D721Med (cell line): ENCODE measurements around the gene EXOSC3.
"Not testable (repeated sequence)": the region's sequence is repeated elsewhere in the genome, so short reads cannot be mapped to it uniquely, and the experiment has no call there.

Source experiments
- DNase-seq: peaks from one replicate; pipeline ENCODE4 v3.0.0; 2011; ENCODE audit warnings: low spot score; ENCODE audit not compliant: insufficient read length
- FAIRE-seq: peaks from 2 replicates; lab custom pipeline; 2011; peaks lifted over from hg19 to GRCh38; lab: Jason Lieb, UNC
- TF ChIP-seq, protein P1 (sequence below): IDR thresholded peaks from 2 replicates; pipeline ENCODE4 v1.5.1; 2012; ENCODE audit warnings: mild to moderate bottlenecking, control low read depth; ENCODE audit not compliant: insufficient read depth; ENCODE audit errors: missing control alignments

Gene EXOSC3

DNA sequence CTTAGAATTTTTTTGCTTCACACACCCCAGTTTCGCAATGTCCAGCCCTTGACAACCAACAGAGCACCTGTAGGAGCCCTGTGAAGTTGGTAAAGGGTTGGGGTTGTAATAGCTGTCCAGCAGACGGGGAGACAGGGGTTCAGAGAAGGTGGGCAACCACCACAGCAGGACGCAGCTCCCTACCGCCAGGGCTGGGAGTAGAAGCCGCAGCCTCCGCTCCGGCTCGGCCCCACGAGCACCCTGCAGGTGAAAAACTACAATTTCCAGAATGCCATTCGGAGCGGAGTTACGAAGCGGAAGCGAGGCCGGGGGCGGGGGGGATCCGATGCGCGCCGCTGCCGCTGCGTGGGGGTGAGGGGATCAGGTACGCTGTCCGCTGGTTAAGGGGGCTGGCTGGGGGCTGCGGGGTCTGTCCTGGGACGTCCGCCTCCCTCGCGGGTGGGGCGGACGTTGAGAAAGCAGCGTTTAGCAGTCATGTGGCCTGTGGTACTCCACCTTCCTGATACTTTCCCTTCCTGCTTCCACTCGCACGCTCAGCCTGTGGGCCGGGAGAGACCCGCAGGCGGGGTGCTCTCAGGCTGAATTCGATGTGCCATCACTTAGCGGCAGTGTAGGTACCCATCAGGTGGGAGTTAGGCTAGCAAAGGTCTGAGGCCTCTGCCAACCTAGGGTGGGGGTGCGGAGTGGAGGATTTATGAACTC is 31.2 kb downstream of the EXOSC3 start, which contains the start of gene TRMT10B:
TRMT10B (plus strand) TSS at position 317 of the 702 bp plus-strand sequence. CDS start 8,127 bp downstream, outside the sequence.
- TF ChIP-seq, protein P1, sequence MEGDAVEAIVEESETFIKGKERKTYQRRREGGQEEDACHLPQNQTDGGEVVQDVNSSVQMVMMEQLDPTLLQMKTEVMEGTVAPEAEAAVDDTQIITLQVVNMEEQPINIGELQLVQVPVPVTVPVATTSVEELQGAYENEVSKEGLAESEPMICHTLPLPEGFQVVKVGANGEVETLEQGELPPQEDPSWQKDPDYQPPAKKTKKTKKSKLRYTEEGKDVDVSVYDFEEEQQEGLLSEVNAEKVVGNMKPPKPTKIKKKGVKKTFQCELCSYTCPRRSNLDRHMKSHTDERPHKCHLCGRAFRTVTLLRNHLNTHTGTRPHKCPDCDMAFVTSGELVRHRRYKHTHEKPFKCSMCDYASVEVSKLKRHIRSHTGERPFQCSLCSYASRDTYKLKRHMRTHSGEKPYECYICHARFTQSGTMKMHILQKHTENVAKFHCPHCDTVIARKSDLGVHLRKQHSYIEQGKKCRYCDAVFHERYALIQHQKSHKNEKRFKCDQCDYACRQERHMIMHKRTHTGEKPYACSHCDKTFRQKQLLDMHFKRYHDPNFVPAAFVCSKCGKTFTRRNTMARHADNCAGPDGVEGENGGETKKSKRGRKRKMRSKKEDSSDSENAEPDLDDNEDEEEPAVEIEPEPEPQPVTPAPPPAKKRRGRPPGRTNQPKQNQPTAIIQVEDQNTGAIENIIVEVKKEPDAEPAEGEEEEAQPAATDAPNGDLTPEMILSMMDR, result no peak
- DNase-seq (peak; percentile 92), FAIRE-seq (no peak)

GRCh38 chr9:37752642-37753488 is 32.0 kb downstream of the EXOSC3 start:
- FAIRE-seq, result no peak

GRCh38 chr9:37752112-37752511 is 32.8 kb downstream of the EXOSC3 start:
- FAIRE-seq, DNase-seq: not testable (repeated sequence)

More at GRCh38 chr9:37752642-37753488, 32.0 kb downstream of the EXOSC3 start:
- no peak for DNase-seq
- TF ChIP-seq, protein P1, result no peak

DNA sequence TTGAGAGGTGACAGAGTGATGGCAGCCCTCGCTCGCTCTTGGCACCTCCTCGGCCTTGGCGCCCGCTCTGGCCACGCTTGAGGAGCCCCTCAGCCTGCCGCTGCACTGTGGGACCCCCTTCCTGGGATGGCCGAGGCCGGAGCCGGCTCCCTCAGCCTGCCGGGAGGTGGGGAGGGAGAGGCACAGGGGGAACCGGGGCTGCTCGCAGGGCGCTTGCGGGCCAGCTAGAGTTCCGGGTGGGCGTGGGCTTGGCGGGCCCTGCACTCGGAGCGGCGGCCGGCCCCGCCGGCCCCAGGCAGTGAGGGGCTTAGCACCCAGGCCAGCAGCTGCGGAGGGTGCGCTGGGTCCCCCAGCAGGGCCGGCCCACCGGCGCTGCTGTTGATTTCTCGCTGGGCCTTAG is 33.2 kb downstream of the EXOSC3 start:
- not testable (repeated sequence) for FAIRE-seq, DNase-seq

DNA sequence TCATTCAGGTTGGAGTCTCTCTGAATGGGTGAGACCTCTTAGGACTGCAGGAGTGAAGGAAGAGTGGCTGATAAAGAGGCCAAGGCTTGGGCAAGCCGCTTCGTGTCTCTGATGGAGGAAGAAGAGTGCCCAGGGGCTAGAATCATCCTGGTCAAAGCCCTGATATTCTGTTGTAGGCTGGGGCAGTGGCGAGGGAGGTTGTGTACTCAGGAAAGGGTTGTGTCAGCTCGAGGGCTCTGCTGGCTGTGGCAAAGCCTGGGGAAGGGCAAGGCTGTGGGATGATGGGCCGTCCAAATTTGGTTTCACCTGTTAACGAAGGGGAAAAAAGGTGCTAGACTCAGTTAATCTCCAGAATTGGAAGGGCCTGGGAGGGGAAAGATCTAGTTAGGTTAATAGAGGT is 33.7 kb downstream of the EXOSC3 start:
- no peak for FAIRE-seq
- TF ChIP-seq, protein P1, result no peak
- DNase-seq, result no peak

DNA sequence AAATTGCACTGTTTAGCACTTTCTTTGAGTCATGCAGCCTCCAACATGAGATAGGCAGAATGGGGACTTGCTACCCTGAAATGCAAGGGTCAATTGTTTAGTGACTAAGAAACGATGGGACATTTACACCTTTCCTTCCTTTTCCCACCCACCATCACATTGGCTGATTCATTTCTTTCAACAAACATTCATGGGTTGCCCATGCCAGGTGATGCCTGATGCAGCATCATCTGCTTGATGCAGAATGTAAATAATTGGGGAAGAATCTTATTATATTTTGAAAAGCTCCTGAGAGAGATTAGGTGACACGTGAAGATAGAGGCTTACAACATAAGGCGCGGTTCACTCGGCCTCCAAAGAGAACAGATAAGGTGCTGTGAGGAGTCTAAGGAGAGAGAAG is 35.7 kb downstream of the EXOSC3 start:
- TF ChIP-seq, protein P1, result no peak
- FAIRE-seq (no peak), DNase-seq (no peak)

DNA sequence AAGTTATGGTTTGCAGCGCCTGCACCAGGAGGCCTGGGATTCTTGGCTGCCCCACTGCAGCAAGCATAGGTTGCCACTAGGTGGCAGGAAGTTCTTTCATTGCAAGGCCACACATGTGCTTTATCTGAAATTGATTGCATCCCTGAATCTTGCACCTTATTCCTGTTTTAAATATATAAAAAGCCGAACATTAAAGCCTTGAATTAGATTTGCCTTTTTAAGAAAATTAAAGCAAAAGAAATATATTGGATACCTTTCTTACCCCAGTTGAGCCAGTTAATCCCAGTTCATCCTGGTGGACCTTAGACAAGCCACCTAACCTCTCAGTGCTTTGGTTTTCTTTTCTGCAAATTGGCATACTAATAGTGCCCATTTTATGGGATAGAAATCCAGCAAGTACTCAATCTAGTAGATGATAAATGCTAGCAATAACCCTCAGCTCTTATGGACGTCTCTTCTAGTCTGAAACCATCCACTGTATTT is 37.6 kb downstream of the EXOSC3 start:
- DNase-seq (no peak), FAIRE-seq (peak; percentile 74)
- TF ChIP-seq, protein P1, result peak; percentile 95
